CD14-positive monocyte (primary cell): ENCODE results near the gene CDH11. TPM values are rescaled to one million over a fixed set of nuclear protein-coding genes. Genes with fewer than 3 reads are reported as not detected.

Experiments used
- DNase-seq, 3 donors: peaks; one replicate each; pipeline ENCODE4 v3.0.0-alpha.2; 2011 to 2022
- H2AFZ ChIP-seq: 2 replicates; pipeline ENCODE4 v1.6.0; 2012; ENCODE audit warnings: mild to moderate bottlenecking, low read depth, low read length, inconsistent platforms; ENCODE audit not compliant: insufficient read depth, poor library complexity, severe bottlenecking
- H3K27ac ChIP-seq, 2 donors: 1 replicate in 1 of 2; 2 replicates in 1 of 2; pipeline ENCODE4 v1.5.1; 2012 to 2013; ENCODE audit warnings: low read length in 2 of 2, control low read depth in 1 of 2, inconsistent platforms in 1 of 2, low read depth in 1 of 2, mild to moderate bottlenecking in 1 of 2
- H3K27me3 ChIP-seq, 2 donors: one replicate each; pipeline versions ENCODE4 v1.6.0 to v1.6.1; 2011 to 2013; ENCODE audit warnings: low read length in 2 of 2; ENCODE audit not compliant: control insufficient read depth in 2 of 2, insufficient read depth in 2 of 2
- H3K36me3 ChIP-seq, 2 donors: replicated peaks in 1 of 2; 1 replicate in 1 of 2; 2 replicates in 1 of 2; pipeline versions ENCODE4 v1.5.1 to v1.6.1; 2012 to 2013; ENCODE audit warnings: low read length in 2 of 2, control low read depth in 1 of 2, inconsistent platforms in 1 of 2, mild to moderate bottlenecking in 1 of 2; ENCODE audit not compliant: insufficient read depth in 2 of 2, control insufficient read depth in 1 of 2
- H3K4me1 ChIP-seq, 2 donors: 1 replicate in 1 of 2; 2 replicates in 1 of 2; pipeline versions ENCODE4 v1.5.1 to v1.6.1; 2012 to 2013; ENCODE audit warnings: low read length in 2 of 2, control low read depth in 1 of 2, inconsistent platforms in 1 of 2, mild to moderate bottlenecking in 1 of 2, moderate library complexity in 1 of 2; ENCODE audit not compliant: insufficient read depth in 2 of 2, control insufficient read depth in 1 of 2
- H3K4me2 ChIP-seq: replicated peaks from 2 replicates; pipeline ENCODE3; 2012; ENCODE audit warnings: low read length, moderate library complexity, mild to moderate bottlenecking; ENCODE audit not compliant: poor library complexity, severe bottlenecking; ENCODE audit errors: extremely low read depth
- H3K4me3 ChIP-seq, 3 experiments: fragments of 200-600 bp in 1 of 3; sonication (generic) in 1 of 3; replicated peaks in 1 of 3; 1 replicate in 2 of 3; 2 replicates in 1 of 3; pipeline ENCODE4 v1.5.1; 2011 to 2013; ENCODE audit warnings: low read length in 3 of 3, mild to moderate bottlenecking in 3 of 3, control low read depth in 2 of 3, low read depth in 2 of 3, inconsistent platforms in 1 of 3, moderate library complexity in 1 of 3
- H3K79me2 ChIP-seq: 2 replicates; pipeline ENCODE4 v1.6.0; 2012; ENCODE audit warnings: mild to moderate bottlenecking, control low read depth, inconsistent platforms, low read length, moderate library complexity; ENCODE audit not compliant: insufficient read depth
- H3K9ac ChIP-seq: 2 replicates; pipeline ENCODE4 v1.6.0; 2017; ENCODE audit warnings: low read length, mild to moderate bottlenecking; ENCODE audit not compliant: insufficient read depth, poor library complexity, severe bottlenecking
- H3K9me3 ChIP-seq, 2 donors: replicated peaks in 1 of 2; 1 replicate in 1 of 2; 2 replicates in 1 of 2; pipeline versions ENCODE4 v1.5.1 to v1.6.1; 2012 to 2013; ENCODE audit warnings: low read length in 2 of 2, control low read depth in 1 of 2; ENCODE audit not compliant: control insufficient read depth in 1 of 2, insufficient read depth in 1 of 2
- H4K20me1 ChIP-seq: 2 replicates; pipeline ENCODE4 v1.6.0; 2012; ENCODE audit warnings: mild to moderate bottlenecking, low read length, control low read depth, moderate library complexity; ENCODE audit not compliant: insufficient read depth
- H3K27ac Mint-ChIP-seq, 7 donors: one replicate each; pipeline ENCODE4 v1.8.0; 2020; ENCODE audit warnings: mild to moderate bottlenecking in 7 of 7, mixed read lengths in 7 of 7, moderate library complexity in 6 of 7, inconsistent platforms in 2 of 7
- H3K27me3 Mint-ChIP-seq, 3 donors: one replicate each; pipeline ENCODE4 v1.8.0; 2021 to 2022; ENCODE audit warnings: low read depth in 3 of 3, mild to moderate bottlenecking in 3 of 3, mixed read lengths in 3 of 3, moderate library complexity in 3 of 3, inconsistent platforms in 1 of 3
- H3K36me3 Mint-ChIP-seq, 2 donors: one replicate each; pipeline ENCODE4 v1.8.0; 2020; ENCODE audit warnings: mixed read lengths in 2 of 2, inconsistent platforms in 1 of 2, mild to moderate bottlenecking in 1 of 2
- H3K4me1 Mint-ChIP-seq: one replicate; pipeline ENCODE4 v1.8.0; 2020; ENCODE audit warnings: mild to moderate bottlenecking, mixed read lengths
- H3K4me3 Mint-ChIP-seq, 2 donors: one replicate each; pipeline ENCODE4 v1.8.0; 2020; ENCODE audit warnings: mild to moderate bottlenecking in 2 of 2, mixed read lengths in 2 of 2, moderate library complexity in 1 of 2
- H3K9me3 Mint-ChIP-seq, 7 donors: one replicate each; pipeline ENCODE4 v1.8.0; 2020 to 2022; ENCODE audit warnings: mixed read lengths in 7 of 7, mild to moderate bottlenecking in 6 of 7, moderate library complexity in 6 of 7, inconsistent platforms in 2 of 7
- CTCF ChIP-seq: fragments of 200-600 bp; IDR thresholded peaks from one replicate; pipeline ENCODE4 v1.8.0; 2022; ENCODE audit warnings: antibody characterized with exemption, mild to moderate bottlenecking
- WGBS: methylation state at CpG from one replicate; pipeline ENCODE4 v1.1.5; 2013; ENCODE audit warnings: missing lambda C conversion rate; ENCODE audit not compliant: insufficient coverage; 5-methylcytosine and 5-hydroxymethylcytosine counted together
- intact Hi-C, 2 donors: fragments of 100-400 bp; cut with micrococcal nuclease; formaldehyde crosslinking; loops; one replicate each; pipeline versions ENCODE4 v1.15.0 to v1.15.1; 2023
- polyA plus RNA-seq, 3 donors: library from polyadenylated mRNA; depleted of rRNA in 1 of 3; unstranded in 2 of 3; stranded (reverse) in 1 of 3; fragments of 300-500 nt in 2 of 3; fragments of >200 nt in 1 of 3; fragmentation: Illumina TruSeq in 2 of 3; gene quantifications; 1 replicate in 2 of 3; 2 replicates in 1 of 3; pipeline ENCODE4 v1.2.3, GENCODE V29; 2012 to 2021

CDH11 gene
- polyA plus RNA-seq, 3 donors = not detected

GRCh38 chr16:64993464-64993863, 128.4 kb downstream of the CDH11 start:
- H3K36me3 Mint-ChIP-seq = no peaks in the 10 kb centered on the region
- TF ChIP-seq CTCF = no peak
- intact Hi-C loops = no loop called here
- no peaks in the 10 kb centered on the region for H3K4me1 ChIP-seq
- H3K27ac ChIP-seq = no peak overlapping the region
- no peak overlapping the region for H3K9ac ChIP-seq
- H3K36me3 ChIP-seq = no peaks in the 10 kb centered on the region
- no peaks in the 10 kb centered on the region for H3K27me3 ChIP-seq
- WGBS = 40% methylated on average over 2 of the region's 2 CpGs
- no peak for DNase-seq
- H3K9me3 ChIP-seq = no peaks in the 10 kb centered on the region
- H3K79me2 ChIP-seq = no peaks in the 10 kb centered on the region
- no peak overlapping the region for H3K27ac Mint-ChIP-seq
- peaks cover 0 to 5% (median 2%) of the 10 kb centered on the region in 7 donors for H3K9me3 Mint-ChIP-seq
- no peak overlapping the region for H3K4me3 ChIP-seq
- no peak overlapping the region for H2AFZ ChIP-seq
- no peak overlapping the region for H3K4me3 Mint-ChIP-seq
- no peaks in the 10 kb centered on the region for H4K20me1 ChIP-seq
- H3K27me3 Mint-ChIP-seq = peaks cover 0 to 2% (median 0%) of the 10 kb centered on the region in 3 donors
- H3K4me1 Mint-ChIP-seq = no peaks in the 10 kb centered on the region
- no peak overlapping the region for H3K4me2 ChIP-seq

- H3K9me3 ChIP-seq = no peaks in the 10 kb centered on the region
- H3K4me3 Mint-ChIP-seq = no peak overlapping the region
- H3K27ac ChIP-seq = no peak overlapping the region
- peaks cover 0 to 5% (median 0%) of the 10 kb centered on the region in 7 donors for H3K9me3 Mint-ChIP-seq
- 100% methylated on average over 1 of the region's 1 CpG for WGBS
- no peak overlapping the region for H3K4me2 ChIP-seq
- H4K20me1 ChIP-seq = no peaks in the 10 kb centered on the region
- no peak overlapping the region for H3K27ac Mint-ChIP-seq
- no peaks in the 10 kb centered on the region for H3K36me3 Mint-ChIP-seq
- no peak for TF ChIP-seq CTCF
- H3K27me3 ChIP-seq = no peaks in the 10 kb centered on the region
- intact Hi-C loops = no loop called here
- no peaks in the 10 kb centered on the region for H3K4me1 Mint-ChIP-seq
- H2AFZ ChIP-seq = no peak overlapping the region
- peaks cover 0 to 2% (median 2%) of the 10 kb centered on the region in 3 donors for H3K27me3 Mint-ChIP-seq
- H3K4me1 ChIP-seq = no peaks in the 10 kb centered on the region
- no peak for DNase-seq
- no peaks in the 10 kb centered on the region for H3K79me2 ChIP-seq
- no peak overlapping the region for H3K4me3 ChIP-seq
- H3K9ac ChIP-seq = no peak overlapping the region
- H3K36me3 ChIP-seq = no peaks in the 10 kb centered on the region
Measured at GRCh38 chr16:64991001-64991400, 130.9 kb downstream of the CDH11 start.
